ENCODE results near the gene EN1.

EN1 gene

DNA sequence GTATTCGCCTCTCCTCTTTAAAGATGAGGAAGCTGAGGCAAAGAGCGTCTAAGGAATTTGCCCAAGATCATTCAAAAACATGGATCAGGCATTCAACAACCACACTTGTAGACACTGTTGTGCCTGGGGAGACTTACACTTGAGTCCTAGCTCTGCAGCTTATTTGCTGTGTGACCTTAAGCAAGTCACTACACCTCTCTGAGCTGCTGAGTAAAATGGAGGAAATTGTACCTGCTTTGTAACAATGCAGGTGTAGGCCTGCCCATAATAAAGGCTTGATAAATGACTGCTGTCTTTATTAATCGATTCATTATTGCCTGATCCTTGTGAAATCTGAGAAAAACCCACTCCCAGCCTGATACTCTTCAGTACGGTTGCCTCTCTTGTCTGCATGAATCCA is 30.8 kb downstream of the EN1 start:
- no peak for DNase-seq

- DNase-seq = no peak
Measured at GRCh38 chr2:118815731-118816130, 31.7 kb downstream of the EN1 start.

GRCh38 chr2:118815314-118815713 is 32.1 kb downstream of the EN1 start:
- no peak for DNase-seq

DNA sequence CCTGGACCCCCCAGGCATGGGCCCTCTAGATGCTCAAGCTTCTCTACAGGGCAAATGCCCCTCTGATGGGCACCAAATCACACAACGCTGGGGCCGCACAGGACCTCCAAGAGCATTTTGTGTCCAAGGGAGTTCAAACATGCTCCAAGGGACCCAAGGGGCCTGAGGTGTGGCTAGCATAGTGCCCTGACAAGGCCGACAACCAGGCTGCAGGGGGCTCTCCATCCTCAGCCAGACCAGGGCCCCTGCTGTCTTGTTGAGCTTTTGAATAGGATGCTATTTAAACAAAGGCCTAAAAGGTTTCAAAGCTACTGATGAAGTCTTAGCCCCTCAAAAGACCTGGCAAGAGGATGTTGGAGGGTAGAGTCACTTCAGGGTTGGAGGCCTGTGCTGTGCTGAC is 33.1 kb downstream of the EN1 start:
- DNase-seq = no peak

- no peak for DNase-seq
Measured at GRCh38 chr2:118813601-118814339, 33.7 kb downstream of the EN1 start.

- no peak for DNase-seq
Measured at GRCh38 chr2:118813111-118813510, 34.3 kb downstream of the EN1 start.

- DNase-seq = no peak
Measured at GRCh38 chr2:118812552-118812951, 34.9 kb downstream of the EN1 start.

DNA sequence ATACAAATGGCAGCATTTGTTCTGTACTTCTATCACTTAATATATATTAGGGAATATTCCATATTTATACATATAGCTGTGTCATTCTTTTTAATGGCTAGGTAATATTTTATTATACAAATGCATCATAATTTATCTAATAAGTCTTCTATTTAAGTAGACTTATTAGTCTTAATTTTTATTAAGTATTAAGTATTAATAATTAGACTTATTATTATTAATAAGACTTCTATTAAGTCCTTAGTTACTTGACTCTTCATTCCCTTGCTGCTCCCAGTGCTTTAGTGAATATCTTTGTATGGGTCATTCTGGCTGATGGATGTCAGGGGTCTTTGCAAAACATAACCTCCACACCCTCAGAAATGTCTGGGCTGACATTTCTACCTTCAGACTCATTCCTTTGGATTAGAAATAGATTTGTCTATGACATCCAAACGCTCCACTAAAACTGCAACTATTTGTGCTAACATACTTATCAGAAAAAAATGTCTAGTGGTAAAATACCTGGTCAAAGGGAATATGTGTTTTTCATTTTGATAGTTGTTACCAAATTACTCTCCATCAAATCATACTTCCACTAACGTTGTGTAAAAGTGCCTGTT is 35.8 kb downstream of the EN1 start:
- no peak for DNase-seq

GRCh38 chr2:118810766-118811165 is 36.7 kb downstream of the EN1 start:
- DNase-seq = no peak

DNA sequence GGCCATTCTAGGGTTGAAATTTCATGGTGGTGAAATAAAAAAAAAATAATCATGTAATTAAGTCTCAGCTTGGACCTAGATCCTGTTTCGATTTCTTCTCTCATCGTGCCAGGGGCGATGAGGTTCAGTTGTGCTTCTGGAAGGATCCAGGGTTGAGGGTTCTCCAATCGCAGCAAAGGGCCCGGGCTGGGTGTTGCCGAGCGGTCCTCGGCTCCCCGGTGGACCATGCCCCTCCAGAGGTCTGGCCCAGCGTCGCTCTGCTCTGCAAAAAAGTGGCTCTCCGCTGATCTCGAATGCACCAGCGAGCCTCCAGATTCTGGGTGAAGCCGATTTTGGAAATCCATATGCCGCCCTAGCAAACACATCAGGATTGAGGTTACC is 39.0 kb downstream of the EN1 start:
- no peak for DNase-seq

- DNase-seq = no peak
Measured at GRCh38 chr2:118807668-118808428, 39.6 kb downstream of the EN1 start.

GRCh38 chr2:118806797-118807667 is 40.4 kb downstream of the EN1 start:
- no peak for DNase-seq

- no peak for DNase-seq
Measured at GRCh38 chr2:118805064-118805690, 42.3 kb downstream of the EN1 start.

GRCh38 chr2:118803012-118803411 is 44.4 kb downstream of the EN1 start:
- DNase-seq = no peak

DNA sequence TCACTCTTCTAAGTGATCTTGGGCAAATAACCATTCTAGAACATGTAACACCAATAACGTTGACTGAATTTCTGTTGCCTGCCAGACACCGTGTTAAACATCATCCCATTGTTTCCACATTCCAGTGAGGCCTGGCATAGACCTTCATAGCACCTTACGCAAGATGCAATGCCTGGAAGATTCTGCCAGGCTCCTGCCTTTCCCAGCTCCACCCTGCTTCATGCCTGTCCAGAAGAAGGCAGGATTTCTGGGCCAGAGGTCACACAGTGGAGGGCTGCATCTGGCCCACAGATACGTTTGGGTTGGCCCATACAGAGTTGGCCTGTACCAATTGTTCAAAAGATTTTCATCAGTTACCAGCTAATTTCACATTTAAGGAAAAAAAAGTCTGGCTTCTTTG is 46.3 kb downstream of the EN1 start:
- no peak for DNase-seq

GRCh38 chr2:118800736-118801135 is 46.7 kb downstream of the EN1 start:
- DNase-seq = no peak

- no peak for DNase-seq
Measured at GRCh38 chr2:118794546-118794945, 52.9 kb downstream of the EN1 start.

Measured in DMS79 (cell line).